GM21367 (cell line): ENCODE measurements around the gene ABCG4.
A peak's percentile ranks its signal among the peaks of the same experiment; 100 is the strongest.
"Not testable (repeated sequence)": the region's sequence is repeated elsewhere in the genome, so short reads cannot be mapped to it uniquely, and the experiment has no call there.

Experiments used
- ATAC-seq: cut with Tn5 transposase; IDR thresholded peaks from one replicate; pipeline ENCODE4 v1.9.1; 2021; ENCODE audit not compliant: unreplicated experiment

ABCG4 gene

GRCh38 chr11:119149018-119149785 is at the start of gene ABCG4:
ABCG4 (plus strand) TSS chr11:119149052; CDS start chr11:119149966, 914 bp downstream.
- ATAC-seq: no peak

GRCh38 chr11:119099711-119100110 is 49.1 kb upstream of the ABCG4 start:
- ATAC-seq: no peak

GRCh38 chr11:119100246-119100970 is 48.4 kb upstream of the ABCG4 start:
- ATAC-seq: no peak

- ATAC-seq: peak; percentile 11
These were observed 47.7 kb upstream of the ABCG4 start for GRCh38 chr11:119100994-119101758.

GRCh38 chr11:119101759-119102423 is 47.0 kb upstream of the ABCG4 start, which contains the start of gene DPAGT1:
DPAGT1 (minus strand) TSS chr11:119101853; CDS start chr11:119101655, 198 bp downstream.
- peak; percentile 65 for ATAC-seq

- not testable (repeated sequence) for ATAC-seq
These were observed 45.6 kb upstream of the ABCG4 start for GRCh38 chr11:119103161-119103664.

- ATAC-seq: no peak
These were observed 45.1 kb upstream of the ABCG4 start for GRCh38 chr11:119103793-119104192.

- ATAC-seq: peak; percentile 58
These were observed 42.0 kb upstream of the ABCG4 start, which contains the start of gene C2CD2L for GRCh38 chr11:119106564-119107537. C2CD2L (plus strand) TSS chr11:119107344; CDS start chr11:119107742, 398 bp downstream.

GRCh38 chr11:119107538-119108145 is 41.2 kb upstream of the ABCG4 start:
- ATAC-seq: peak; percentile 12

GRCh38 chr11:119108146-119108856 is 40.6 kb upstream of the ABCG4 start:
- ATAC-seq: no peak

- ATAC-seq: no peak
These were observed 40.0 kb upstream of the ABCG4 start for GRCh38 chr11:119108857-119109221.

- no peak for ATAC-seq
These were observed 39.0 kb upstream of the ABCG4 start for GRCh38 chr11:119109843-119110242.

GRCh38 chr11:119110439-119110838 is 38.4 kb upstream of the ABCG4 start:
- no peak for ATAC-seq

- ATAC-seq: no peak
These were observed 37.4 kb upstream of the ABCG4 start for GRCh38 chr11:119111361-119111925.

GRCh38 chr11:119112314-119113020 is 36.4 kb upstream of the ABCG4 start:
- ATAC-seq: no peak

- no peak for ATAC-seq
These were observed 35.1 kb upstream of the ABCG4 start for GRCh38 chr11:119113716-119114115.

GRCh38 chr11:119114351-119114750 is 34.5 kb upstream of the ABCG4 start:
- no peak for ATAC-seq
